NT2/D1 (cell line): ENCODE measurements around the gene RPL27A.
A peak's percentile ranks its signal among the peaks of the same experiment; 100 is the strongest.
"Not testable (repeated sequence)": the region's sequence is repeated elsewhere in the genome, so short reads cannot be mapped to it uniquely, and the experiment has no call there.

ENCODE experiments used
- DNase-seq: peaks from one replicate; pipeline ENCODE4 v3.0.0-alpha.2; 2011; ENCODE audit warnings: low read depth, low spot score
- H3K27me3 ChIP-seq: 2 replicates; pipeline ENCODE4 v1.6.0; 2011; ENCODE audit warnings: mild to moderate bottlenecking; ENCODE audit not compliant: insufficient read length, insufficient read depth
- H3K36me3 ChIP-seq: 2 replicates; pipeline ENCODE4 v1.6.1; 2011; ENCODE audit warnings: mild to moderate bottlenecking, low read length, mixed read lengths; ENCODE audit not compliant: insufficient read depth, insufficient read length
- H3K4me1 ChIP-seq: 2 replicates; pipeline ENCODE4 v1.5.1; 2011; ENCODE audit not compliant: insufficient read depth, insufficient read length
- H3K4me3 ChIP-seq: 2 replicates; pipeline ENCODE4 v1.5.1; 2011; ENCODE audit warnings: low read depth; ENCODE audit not compliant: insufficient read length
- H3K9ac ChIP-seq: 2 replicates; pipeline ENCODE4 v1.6.0; 2011; ENCODE audit warnings: low read depth; ENCODE audit not compliant: insufficient read length
- H3K9me3 ChIP-seq: 2 replicates; pipeline ENCODE4 v1.5.1; 2011; ENCODE audit warnings: mild to moderate bottlenecking, low read length; ENCODE audit not compliant: insufficient read depth
- SUZ12 ChIP-seq: IDR thresholded peaks from 2 replicates; pipeline ENCODE4 v1.6.1; 2011; ENCODE audit not compliant: insufficient read length, insufficient read depth; ENCODE audit errors: extremely low read depth
- YY1 ChIP-seq: IDR thresholded peaks from 2 replicates; pipeline ENCODE4 v1.6.1; 2011; ENCODE audit not compliant: insufficient read length, insufficient read depth
- ZNF274 ChIP-seq: IDR thresholded peaks from 2 replicates; pipeline ENCODE4 v1.6.1; 2011; ENCODE audit warnings: mild to moderate bottlenecking, low read depth, low read length

RPL27A gene

GRCh38 chr11:8658321-8659057 is 24.1 kb upstream of the RPL27A start:
- Histone ChIP-seq H3K36me3 (no peaks in the 10 kb centered on the region), H3K9ac (no peak overlapping the region), H3K4me3 (no peak overlapping the region), H3K27me3 (no peaks in the 10 kb centered on the region), H3K9me3 (no peaks in the 10 kb centered on the region), H3K4me1 (no peaks in the 10 kb centered on the region)
- TF ChIP-seq ZNF274: no peak
- no peak for TF ChIP-seq YY1
- no peak for TF ChIP-seq SUZ12
- DNase-seq: no peak

GRCh38 chr11:8661001-8661795 is 21.4 kb upstream of the RPL27A start:
- H3K9me3 ChIP-seq: no peaks in the 10 kb centered on the region
- no peak for DNase-seq
- no peak overlapping the region for H3K9ac ChIP-seq
- H3K4me1 ChIP-seq: no peaks in the 10 kb centered on the region
- no peaks in the 10 kb centered on the region for H3K36me3 ChIP-seq
- H3K4me3 ChIP-seq: no peak overlapping the region
- TF ChIP-seq YY1 (no peak), SUZ12 (no peak)
- no peaks in the 10 kb centered on the region for H3K27me3 ChIP-seq

- no peak for DNase-seq
- Histone ChIP-seq H3K4me3 (no peak overlapping the region), H3K9ac (no peak overlapping the region), H3K27me3 (no peaks in the 10 kb centered on the region), H3K36me3 (no peaks in the 10 kb centered on the region), H3K4me1 (no peaks in the 10 kb centered on the region), H3K9me3 (no peaks in the 10 kb centered on the region)
- TF ChIP-seq YY1 (no peak), ZNF274 (no peak), SUZ12 (no peak)
Observed at GRCh38 chr11:8665222-8665621, 17.4 kb upstream of the RPL27A start.

GRCh38 chr11:8670081-8670480 is 12.5 kb upstream of the RPL27A start:
- not testable (repeated sequence) for H3K4me3 ChIP-seq, H3K36me3 ChIP-seq, DNase-seq, H3K9ac ChIP-seq, H3K9me3 ChIP-seq, H3K4me1 ChIP-seq, H3K27me3 ChIP-seq

DNA sequence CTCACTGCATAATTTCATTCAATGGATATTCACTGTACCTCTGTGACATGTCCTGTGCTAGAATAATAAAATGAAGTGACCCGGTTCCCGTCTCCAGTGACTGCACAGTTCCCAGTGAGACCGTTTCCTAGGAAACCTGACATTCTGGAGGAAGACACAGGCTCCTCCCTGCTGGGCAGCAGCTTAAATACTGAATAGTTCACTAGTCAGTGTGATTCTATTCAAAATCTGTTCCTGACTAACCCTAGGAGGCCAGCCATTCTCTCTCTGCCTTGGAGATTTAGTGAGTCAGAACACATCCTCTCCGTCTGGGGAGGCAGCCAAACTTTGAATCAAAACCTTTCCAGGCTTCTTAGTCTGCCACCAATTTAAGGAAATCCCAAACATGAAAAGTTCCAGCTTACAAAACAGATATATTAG is 11.4 kb upstream of the RPL27A start:
- Histone ChIP-seq H3K36me3 (no peaks in the 10 kb centered on the region), H3K9ac (no peak overlapping the region), H3K4me3 (no peak overlapping the region), H3K9me3 (no peaks in the 10 kb centered on the region), H3K27me3 (no peaks in the 10 kb centered on the region), H3K4me1 (no peaks in the 10 kb centered on the region)
- DNase-seq: peak; percentile 90
- no peak for TF ChIP-seq YY1
- TF ChIP-seq SUZ12: no peak
- no peak for TF ChIP-seq ZNF274

DNA sequence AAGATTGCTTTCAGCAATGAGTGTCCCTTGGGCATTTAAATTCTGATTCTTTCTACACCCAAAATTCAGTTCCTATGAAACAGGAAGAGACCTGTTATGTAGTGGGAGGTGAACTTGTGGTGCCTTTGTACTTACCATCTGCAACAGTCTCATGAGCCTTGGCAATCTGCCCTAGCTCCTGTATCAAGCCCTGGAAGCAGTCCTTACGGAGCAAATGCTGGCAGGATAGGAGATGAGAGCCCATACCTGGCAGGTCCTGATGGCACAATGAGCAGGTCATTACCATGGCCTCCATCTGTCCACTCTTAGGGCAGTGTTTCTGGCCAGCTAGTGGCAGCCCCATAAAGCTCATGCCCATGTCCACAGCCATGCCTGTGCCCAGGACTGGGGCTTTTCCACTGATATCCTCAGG is 10.9 kb upstream of the RPL27A start:
- Histone ChIP-seq H3K27me3 (no peaks in the 10 kb centered on the region), H3K4me3 (no peak overlapping the region), H3K4me1 (no peaks in the 10 kb centered on the region), H3K36me3 (no peaks in the 10 kb centered on the region), H3K9ac (peak overlapping the region; percentile 22), H3K9me3 (no peaks in the 10 kb centered on the region)
- no peak for DNase-seq
- no peak for TF ChIP-seq SUZ12
- TF ChIP-seq ZNF274: no peak
- TF ChIP-seq YY1: no peak

- no peak for DNase-seq
- Histone ChIP-seq H3K9me3 (no peaks in the 10 kb centered on the region), H3K4me1 (no peaks in the 10 kb centered on the region), H3K4me3 (no peak overlapping the region), H3K9ac (no peak overlapping the region), H3K36me3 (no peaks in the 10 kb centered on the region), H3K27me3 (no peaks in the 10 kb centered on the region)
- TF ChIP-seq YY1 (no peak), ZNF274 (no peak), SUZ12 (no peak)
Observed at GRCh38 chr11:8672346-8672745, 10.2 kb upstream of the RPL27A start.
